Measurements from ENCODE around the gene KCNIP1.

The KCNIP1 gene

GRCh38 chr5:170603109-170603508 lies 99.3 kb downstream of the KCNIP1 start:
- Histone ChIP-seq H3K4me3 (ENCODE audit: insufficient read depth, low read depth, low read length) (no peak overlapping the region), H3K27me3 (ENCODE audit: control insufficient read depth, insufficient read depth, low read length, poor library complexity, severe bottlenecking) (peaks cover 14% of the 10 kb centered on the region), H3K36me3 (ENCODE audit: control insufficient read depth, insufficient read depth, low read length) (no peaks in the 10 kb centered on the region), H3K9me3 (ENCODE audit: control insufficient read depth, low read length) (no peaks in the 10 kb centered on the region), H3K4me1 (ENCODE audit: control insufficient read depth, insufficient read depth, low read length) (peaks cover 15% of the 10 kb centered on the region), H3K27ac (ENCODE audit: insufficient read depth, low read depth, low read length, poor library complexity, severe bottlenecking) (no peak overlapping the region)
- 82 to 84% methylated on average over 10 of the region's 10 CpGs for WGBS, 2 experiments

GRCh38 chr5:170603578-170604565 lies 100.1 kb downstream of the KCNIP1 start:
- WGBS, 2 experiments = 53 to 54% methylated on average over 12 of the region's 12 CpGs
- peaks cover 8% of the 10 kb centered on the region for H3K4me1 ChIP-seq (ENCODE audit: control insufficient read depth, insufficient read depth, low read length)
- no peaks in the 10 kb centered on the region for H3K36me3 ChIP-seq (ENCODE audit: control insufficient read depth, insufficient read depth, low read length)
- H3K27me3 ChIP-seq (ENCODE audit: control insufficient read depth, insufficient read depth, low read length, poor library complexity, severe bottlenecking) = peaks cover 14% of the 10 kb centered on the region
- H3K9me3 ChIP-seq (ENCODE audit: control insufficient read depth, low read length) = no peaks in the 10 kb centered on the region
- no peak overlapping the region for H3K27ac ChIP-seq (ENCODE audit: insufficient read depth, low read depth, low read length, poor library complexity, severe bottlenecking)
- H3K4me3 ChIP-seq (ENCODE audit: insufficient read depth, low read depth, low read length) = no peak overlapping the region

GRCh38 chr5:170606941-170607340 lies 103.1 kb downstream of the KCNIP1 start:
- Histone ChIP-seq H3K27ac (ENCODE audit: insufficient read depth, low read depth, low read length, poor library complexity, severe bottlenecking) (no peak overlapping the region), H3K27me3 (ENCODE audit: control insufficient read depth, insufficient read depth, low read length, poor library complexity, severe bottlenecking) (peaks cover 24% of the 10 kb centered on the region), H3K36me3 (ENCODE audit: control insufficient read depth, insufficient read depth, low read length) (no peaks in the 10 kb centered on the region), H3K4me1 (ENCODE audit: control insufficient read depth, insufficient read depth, low read length) (peaks cover 23% of the 10 kb centered on the region), H3K9me3 (ENCODE audit: control insufficient read depth, low read length) (no peaks in the 10 kb centered on the region), H3K4me3 (ENCODE audit: insufficient read depth, low read depth, low read length) (no peak overlapping the region)
- WGBS, 2 experiments = 78 to 84% methylated on average over 9 of the region's 9 CpGs

GRCh38 chr5:170611449-170612090 lies 107.8 kb downstream of the KCNIP1 start:
- Histone ChIP-seq H3K27me3 (ENCODE audit: control insufficient read depth, insufficient read depth, low read length, poor library complexity, severe bottlenecking) (peaks cover 26% of the 10 kb centered on the region), H3K9me3 (ENCODE audit: control insufficient read depth, low read length) (no peaks in the 10 kb centered on the region), H3K36me3 (ENCODE audit: control insufficient read depth, insufficient read depth, low read length) (no peaks in the 10 kb centered on the region), H3K4me1 (ENCODE audit: control insufficient read depth, insufficient read depth, low read length) (peaks cover 45% of the 10 kb centered on the region), H3K27ac (ENCODE audit: insufficient read depth, low read depth, low read length, poor library complexity, severe bottlenecking) (no peak overlapping the region), H3K4me3 (ENCODE audit: insufficient read depth, low read depth, low read length) (no peak overlapping the region)
- WGBS, 2 experiments = 70 to 74% methylated on average over 6 of the region's 6 CpGs

GRCh38 chr5:170612256-170612678 lies 108.4 kb downstream of the KCNIP1 start:
- no peaks in the 10 kb centered on the region for H3K36me3 ChIP-seq (ENCODE audit: control insufficient read depth, insufficient read depth, low read length)
- H3K4me1 ChIP-seq (ENCODE audit: control insufficient read depth, insufficient read depth, low read length) = peaks cover 44% of the 10 kb centered on the region
- no peak overlapping the region for H3K4me3 ChIP-seq (ENCODE audit: insufficient read depth, low read depth, low read length)
- peaks cover 23% of the 10 kb centered on the region for H3K27me3 ChIP-seq (ENCODE audit: control insufficient read depth, insufficient read depth, low read length, poor library complexity, severe bottlenecking)
- no peaks in the 10 kb centered on the region for H3K9me3 ChIP-seq (ENCODE audit: control insufficient read depth, low read length)
- H3K27ac ChIP-seq (ENCODE audit: insufficient read depth, low read depth, low read length, poor library complexity, severe bottlenecking) = no peak overlapping the region
- WGBS, 2 experiments = 16 to 22% methylated on average over 6 of the region's 6 CpGs

- Histone ChIP-seq H3K9me3 (ENCODE audit: control insufficient read depth, low read length) (no peaks in the 10 kb centered on the region), H3K27me3 (ENCODE audit: control insufficient read depth, insufficient read depth, low read length, poor library complexity, severe bottlenecking) (peaks cover 18% of the 10 kb centered on the region), H3K4me3 (ENCODE audit: insufficient read depth, low read depth, low read length) (no peak overlapping the region), H3K27ac (ENCODE audit: insufficient read depth, low read depth, low read length, poor library complexity, severe bottlenecking) (no peak overlapping the region), H3K4me1 (ENCODE audit: control insufficient read depth, insufficient read depth, low read length) (peaks cover 48% of the 10 kb centered on the region), H3K36me3 (ENCODE audit: control insufficient read depth, insufficient read depth, low read length) (no peaks in the 10 kb centered on the region)
- WGBS, 2 experiments = 64 to 65% methylated on average over 5 of the region's 5 CpGs
Observed at GRCh38 chr5:170614065-170614490, 110.3 kb downstream of the KCNIP1 start.

- H3K4me3 ChIP-seq (ENCODE audit: insufficient read depth, low read depth, low read length) = no peak overlapping the region
- H3K9me3 ChIP-seq (ENCODE audit: control insufficient read depth, low read length) = no peaks in the 10 kb centered on the region
- no peaks in the 10 kb centered on the region for H3K36me3 ChIP-seq (ENCODE audit: control insufficient read depth, insufficient read depth, low read length)
- peaks cover 48% of the 10 kb centered on the region for H3K4me1 ChIP-seq (ENCODE audit: control insufficient read depth, insufficient read depth, low read length)
- WGBS, 2 experiments = 86 to 88% methylated on average over 7 of the region's 7 CpGs
- peaks cover 21% of the 10 kb centered on the region for H3K27me3 ChIP-seq (ENCODE audit: control insufficient read depth, insufficient read depth, low read length, poor library complexity, severe bottlenecking)
- no peak overlapping the region for H3K27ac ChIP-seq (ENCODE audit: insufficient read depth, low read depth, low read length, poor library complexity, severe bottlenecking)
Observed at GRCh38 chr5:170614720-170615119, 110.9 kb downstream of the KCNIP1 start.

GRCh38 chr5:170617533-170618490 lies 114.0 kb downstream of the KCNIP1 start:
- WGBS, 2 experiments = 49 to 56% methylated on average over 7 of the region's 7 CpGs
- Histone ChIP-seq H3K27ac (ENCODE audit: insufficient read depth, low read depth, low read length, poor library complexity, severe bottlenecking) (no peak overlapping the region), H3K27me3 (ENCODE audit: control insufficient read depth, insufficient read depth, low read length, poor library complexity, severe bottlenecking) (peaks cover 9% of the 10 kb centered on the region), H3K36me3 (ENCODE audit: control insufficient read depth, insufficient read depth, low read length) (no peaks in the 10 kb centered on the region), H3K9me3 (ENCODE audit: control insufficient read depth, low read length) (no peaks in the 10 kb centered on the region), H3K4me1 (ENCODE audit: control insufficient read depth, insufficient read depth, low read length) (peaks cover 26% of the 10 kb centered on the region), H3K4me3 (ENCODE audit: insufficient read depth, low read depth, low read length) (no peak overlapping the region)

GRCh38 chr5:170619869-170620268 lies 116.0 kb downstream of the KCNIP1 start:
- H3K36me3 ChIP-seq (ENCODE audit: control insufficient read depth, insufficient read depth, low read length) = no peaks in the 10 kb centered on the region
- H3K4me3 ChIP-seq (ENCODE audit: insufficient read depth, low read depth, low read length) = no peak overlapping the region
- H3K9me3 ChIP-seq (ENCODE audit: control insufficient read depth, low read length) = no peaks in the 10 kb centered on the region
- H3K4me1 ChIP-seq (ENCODE audit: control insufficient read depth, insufficient read depth, low read length) = peaks cover 11% of the 10 kb centered on the region
- 100% methylated on average over 1 of the region's 1 CpG for WGBS, 2 experiments
- no peak overlapping the region for H3K27ac ChIP-seq (ENCODE audit: insufficient read depth, low read depth, low read length, poor library complexity, severe bottlenecking)
- H3K27me3 ChIP-seq (ENCODE audit: control insufficient read depth, insufficient read depth, low read length, poor library complexity, severe bottlenecking) = peaks cover 9% of the 10 kb centered on the region
